ENCODE measurements around the gene KRTAP19-7. TPM values are rescaled to one million over a fixed set of nuclear protein-coding genes. Genes with fewer than 3 reads are reported as not detected.

KRTAP19-7 gene
- polyA plus RNA-seq, 1 donor (not counting 4 experiments of a cell fraction or from before 2014, with no cell fraction given) = not detected

DNA sequence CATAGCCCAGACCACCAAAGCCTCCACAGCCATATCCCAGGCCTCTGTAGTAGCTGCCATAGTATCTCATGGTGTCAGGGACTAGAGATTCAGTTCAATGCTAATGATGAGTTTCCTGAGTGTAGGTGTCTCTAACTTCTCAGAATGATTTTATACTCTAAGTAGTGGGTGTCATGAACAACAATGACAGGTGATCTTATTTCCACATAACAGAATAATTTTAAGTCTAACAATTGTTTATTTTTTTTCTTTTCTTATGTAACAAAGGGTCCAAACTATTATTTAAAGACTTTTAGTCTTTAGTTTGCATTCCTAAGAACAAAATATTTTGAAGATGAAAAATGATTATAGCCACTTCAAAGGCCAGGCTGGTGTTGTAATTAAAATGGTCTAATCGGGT, 19.4 kb downstream of the KRTAP19-7 start, which contains the start of gene KRTAP19-6:
KRTAP19-6 (minus strand) TSS at position 101 of the 400 bp plus-strand sequence; CDS start at position 70, 31 bp downstream.
- Histone ChIP-seq H3K9me1 (ENCODE audit: control insufficient read depth, extremely low read depth, insufficient read depth, low read length) (no peaks in the 10 kb centered on the region), H4K20me1 (ENCODE audit: control insufficient read depth, extremely low read depth, insufficient read depth, low read length) (no peaks in the 10 kb centered on the region), H3K36me3 (ENCODE audit: control insufficient read depth in 2 of 2, extremely low read depth in 1 of 2, insufficient read depth in 2 of 2, low read length in 2 of 2) (no peaks in the 10 kb centered on the region), H3K27me3 (ENCODE audit: control insufficient read depth, extremely low read depth, insufficient read depth, low read length) (no peaks in the 10 kb centered on the region), H2AFZ (ENCODE audit: control insufficient read depth, low read length) (no peak within 1 kb of the TSS), H3K4me2 (ENCODE audit: control insufficient read depth, extremely low read depth, insufficient read depth, low read depth, low read length) (no peak within 1 kb of the TSS), H3K4me1 (ENCODE audit: control insufficient read depth, extremely low read depth, insufficient read depth, low read length) (no peaks in the 10 kb centered on the region), H3K27ac (ENCODE audit: control insufficient read depth, insufficient read depth, low read length) (no peak within 1 kb of the TSS), H3K79me2 (ENCODE audit: control insufficient read depth, insufficient read depth, low read length) (no peaks in the 10 kb centered on the region), H3K9me3 (ENCODE audit: control insufficient read depth, low read depth, low read length) (no peaks in the 10 kb centered on the region), H3K4me3 (ENCODE audit: control insufficient read depth in 2 of 3, extremely low read depth in 1 of 3, insufficient read depth in 2 of 3, low read depth in 1 of 3, low read length in 3 of 3) (no peak within 1 kb of the TSS), H3K9ac (ENCODE audit: control insufficient read depth, extremely low read depth, insufficient read depth, low read length) (no peak within 1 kb of the TSS)
- dilution Hi-C loops (cut with MboI; ENCODE audit: extremely low pct_ligation_motif_present, low sequenced_read_pairs) = no loop called here
- no peak for TF ChIP-seq EZH2 (IDR thresholded peaks at IDR 0.05; ENCODE audit: low read length)
- DNase-seq (ENCODE audit: low read depth, low spot score) = no peak
- no peak for FAIRE-seq

- H3K9ac ChIP-seq (ENCODE audit: control insufficient read depth, extremely low read depth, insufficient read depth, low read length) = no peak overlapping the region
- H3K9me3 ChIP-seq (ENCODE audit: control insufficient read depth, low read depth, low read length) = no peaks in the 10 kb centered on the region
- no peak overlapping the region for H2AFZ ChIP-seq (ENCODE audit: control insufficient read depth, low read length)
- no peak overlapping the region for H3K27ac ChIP-seq (ENCODE audit: control insufficient read depth, insufficient read depth, low read length)
- no peaks in the 10 kb centered on the region for H3K36me3 ChIP-seq (ENCODE audit: control insufficient read depth in 2 of 2, extremely low read depth in 1 of 2, insufficient read depth in 2 of 2, low read length in 2 of 2)
- H3K27me3 ChIP-seq (ENCODE audit: control insufficient read depth, extremely low read depth, insufficient read depth, low read length) = no peaks in the 10 kb centered on the region
- no peaks in the 10 kb centered on the region for H3K9me1 ChIP-seq (ENCODE audit: control insufficient read depth, extremely low read depth, insufficient read depth, low read length)
- no peaks in the 10 kb centered on the region for H3K4me1 ChIP-seq (ENCODE audit: control insufficient read depth, extremely low read depth, insufficient read depth, low read length)
- no peak for FAIRE-seq
- TF ChIP-seq EZH2 (IDR thresholded peaks at IDR 0.05; ENCODE audit: low read length) = no peak
- TF ChIP-seq, protein P1, sequence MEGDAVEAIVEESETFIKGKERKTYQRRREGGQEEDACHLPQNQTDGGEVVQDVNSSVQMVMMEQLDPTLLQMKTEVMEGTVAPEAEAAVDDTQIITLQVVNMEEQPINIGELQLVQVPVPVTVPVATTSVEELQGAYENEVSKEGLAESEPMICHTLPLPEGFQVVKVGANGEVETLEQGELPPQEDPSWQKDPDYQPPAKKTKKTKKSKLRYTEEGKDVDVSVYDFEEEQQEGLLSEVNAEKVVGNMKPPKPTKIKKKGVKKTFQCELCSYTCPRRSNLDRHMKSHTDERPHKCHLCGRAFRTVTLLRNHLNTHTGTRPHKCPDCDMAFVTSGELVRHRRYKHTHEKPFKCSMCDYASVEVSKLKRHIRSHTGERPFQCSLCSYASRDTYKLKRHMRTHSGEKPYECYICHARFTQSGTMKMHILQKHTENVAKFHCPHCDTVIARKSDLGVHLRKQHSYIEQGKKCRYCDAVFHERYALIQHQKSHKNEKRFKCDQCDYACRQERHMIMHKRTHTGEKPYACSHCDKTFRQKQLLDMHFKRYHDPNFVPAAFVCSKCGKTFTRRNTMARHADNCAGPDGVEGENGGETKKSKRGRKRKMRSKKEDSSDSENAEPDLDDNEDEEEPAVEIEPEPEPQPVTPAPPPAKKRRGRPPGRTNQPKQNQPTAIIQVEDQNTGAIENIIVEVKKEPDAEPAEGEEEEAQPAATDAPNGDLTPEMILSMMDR (optimal IDR thresholded peaks at IDR 0.05 in 1 of 3, IDR thresholded peaks at IDR 0.05 in 1 of 3, conservative IDR thresholded peaks at IDR 0.05 in 1 of 3; ENCODE audit: extremely low read depth in 1 of 3, insufficient read depth in 2 of 3, low read length in 3 of 3) = no peak
- DNase-seq (ENCODE audit: low read depth, low spot score) = no peak
- no peaks in the 10 kb centered on the region for H3K79me2 ChIP-seq (ENCODE audit: control insufficient read depth, insufficient read depth, low read length)
- dilution Hi-C loops (cut with MboI; ENCODE audit: extremely low pct_ligation_motif_present, low sequenced_read_pairs) = no loop called here
- no peaks in the 10 kb centered on the region for H4K20me1 ChIP-seq (ENCODE audit: control insufficient read depth, extremely low read depth, insufficient read depth, low read length)
- no peak overlapping the region for H3K4me3 ChIP-seq (ENCODE audit: control insufficient read depth in 2 of 3, extremely low read depth in 1 of 3, insufficient read depth in 2 of 3, low read depth in 1 of 3, low read length in 3 of 3)
- H3K4me2 ChIP-seq (ENCODE audit: control insufficient read depth, extremely low read depth, insufficient read depth, low read depth, low read length) = no peak overlapping the region
Measured at GRCh38 chr21:30518876-30519275, 42.2 kb downstream of the KRTAP19-7 start.

DNA sequence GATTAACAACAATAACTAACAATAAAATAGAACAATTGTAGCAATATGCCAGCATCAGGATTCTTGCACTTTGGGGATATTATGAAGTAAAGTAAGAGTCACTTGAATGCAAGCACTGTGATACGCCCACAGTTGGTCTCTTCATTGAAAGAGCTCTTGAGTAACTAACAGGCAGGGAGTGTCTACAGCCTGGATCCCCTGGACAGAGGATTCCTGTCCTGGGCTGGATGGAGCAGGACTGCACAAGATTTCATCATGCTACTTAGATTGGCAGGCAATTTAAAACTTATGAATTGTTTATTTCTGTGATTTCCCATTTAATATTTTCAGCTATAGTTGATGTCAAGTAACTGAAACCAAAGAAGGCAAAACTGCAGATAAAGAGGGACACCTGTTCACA, 45.4 kb downstream of the KRTAP19-7 start:
- H3K27me3 ChIP-seq (ENCODE audit: control insufficient read depth, extremely low read depth, insufficient read depth, low read length) = no peaks in the 10 kb centered on the region
- no peak overlapping the region for H3K27ac ChIP-seq (ENCODE audit: control insufficient read depth, insufficient read depth, low read length)
- no peak for FAIRE-seq
- no peaks in the 10 kb centered on the region for H3K9me1 ChIP-seq (ENCODE audit: control insufficient read depth, extremely low read depth, insufficient read depth, low read length)
- no peaks in the 10 kb centered on the region for H3K9me3 ChIP-seq (ENCODE audit: control insufficient read depth, low read depth, low read length)
- no peak overlapping the region for H2AFZ ChIP-seq (ENCODE audit: control insufficient read depth, low read length)
- DNase-seq (ENCODE audit: low read depth, low spot score) = no peak
- no peak overlapping the region for H3K4me3 ChIP-seq (ENCODE audit: control insufficient read depth in 2 of 3, extremely low read depth in 1 of 3, insufficient read depth in 2 of 3, low read depth in 1 of 3, low read length in 3 of 3)
- H3K79me2 ChIP-seq (ENCODE audit: control insufficient read depth, insufficient read depth, low read length) = no peaks in the 10 kb centered on the region
- dilution Hi-C loops (cut with MboI; ENCODE audit: extremely low pct_ligation_motif_present, low sequenced_read_pairs) = no loop called here
- TF ChIP-seq EZH2 (IDR thresholded peaks at IDR 0.05; ENCODE audit: low read length) = no peak
- TF ChIP-seq, protein P1 (optimal IDR thresholded peaks at IDR 0.05 in 1 of 3, IDR thresholded peaks at IDR 0.05 in 1 of 3, conservative IDR thresholded peaks at IDR 0.05 in 1 of 3; ENCODE audit: extremely low read depth in 1 of 3, insufficient read depth in 2 of 3, low read length in 3 of 3) = no peak
- H3K36me3 ChIP-seq (ENCODE audit: control insufficient read depth in 2 of 2, extremely low read depth in 1 of 2, insufficient read depth in 2 of 2, low read length in 2 of 2) = no peaks in the 10 kb centered on the region
- H3K9ac ChIP-seq (ENCODE audit: control insufficient read depth, extremely low read depth, insufficient read depth, low read length) = no peak overlapping the region
- no peaks in the 10 kb centered on the region for H3K4me1 ChIP-seq (ENCODE audit: control insufficient read depth, extremely low read depth, insufficient read depth, low read length)
- H3K4me2 ChIP-seq (ENCODE audit: control insufficient read depth, extremely low read depth, insufficient read depth, low read depth, low read length) = no peak overlapping the region
- no peaks in the 10 kb centered on the region for H4K20me1 ChIP-seq (ENCODE audit: control insufficient read depth, extremely low read depth, insufficient read depth, low read length)

Data from keratinocyte (primary cell).